ENCODE data around the gene ADGRG6. TPM values are rescaled to one million over a fixed set of nuclear protein-coding genes. Genes with fewer than 3 reads are reported as not detected.

Gene ADGRG6
- total RNA-seq, 2 donors from 2014 or later = 0.74 to 1.5 TPM

GRCh38 chr6:142296975-142297604 lies 4.7 kb upstream of the ADGRG6 start:
- DNase-seq (no peak), ATAC-seq (replicated peaks in 1 of 2) (no peak)
- Mint-ChIP-seq H3K4me1 (ENCODE audit: low read depth) (peaks cover 4% of the 10 kb centered on the region), H3K27ac (no peak overlapping the region), H3K4me3 (no peak overlapping the region), H3K36me3 (ENCODE audit: insufficient read depth in 2 of 2) (peaks cover 0 to 2% of the 10 kb centered on the region in 2 donors), H3K27me3 (ENCODE audit: low read depth) (peaks cover 11% of the 10 kb centered on the region), H3K9me3 (no peaks in the 10 kb centered on the region)

GRCh38 chr6:142297605-142297995 lies 4.2 kb upstream of the ADGRG6 start:
- DNase-seq (no peak), ATAC-seq (replicated peaks in 1 of 2) (no peak)
- H3K36me3 Mint-ChIP-seq (ENCODE audit: insufficient read depth in 2 of 2) = peaks cover 0 to 2% of the 10 kb centered on the region in 2 donors
- no peak overlapping the region for H3K4me3 Mint-ChIP-seq
- peaks cover 6% of the 10 kb centered on the region for H3K4me1 Mint-ChIP-seq (ENCODE audit: low read depth)
- no peaks in the 10 kb centered on the region for H3K9me3 Mint-ChIP-seq
- no peak overlapping the region for H3K27ac Mint-ChIP-seq
- peaks cover 14% of the 10 kb centered on the region for H3K27me3 Mint-ChIP-seq (ENCODE audit: low read depth)

- Mint-ChIP-seq H3K27me3 (ENCODE audit: low read depth) (peaks cover 20% of the 10 kb centered on the region), H3K36me3 (ENCODE audit: insufficient read depth in 2 of 2) (peaks cover 0 to 2% of the 10 kb centered on the region in 2 donors), H3K27ac (no peak overlapping the region), H3K4me3 (no peak overlapping the region), H3K4me1 (ENCODE audit: low read depth) (peaks cover 11% of the 10 kb centered on the region), H3K9me3 (no peaks in the 10 kb centered on the region)
- DNase-seq (no peak), ATAC-seq (replicated peaks in 1 of 2) (peak in 1 of 2 donors; percentile 19)
These were observed 3.6 kb upstream of the ADGRG6 start for GRCh38 chr6:142297996-142298753.

DNA sequence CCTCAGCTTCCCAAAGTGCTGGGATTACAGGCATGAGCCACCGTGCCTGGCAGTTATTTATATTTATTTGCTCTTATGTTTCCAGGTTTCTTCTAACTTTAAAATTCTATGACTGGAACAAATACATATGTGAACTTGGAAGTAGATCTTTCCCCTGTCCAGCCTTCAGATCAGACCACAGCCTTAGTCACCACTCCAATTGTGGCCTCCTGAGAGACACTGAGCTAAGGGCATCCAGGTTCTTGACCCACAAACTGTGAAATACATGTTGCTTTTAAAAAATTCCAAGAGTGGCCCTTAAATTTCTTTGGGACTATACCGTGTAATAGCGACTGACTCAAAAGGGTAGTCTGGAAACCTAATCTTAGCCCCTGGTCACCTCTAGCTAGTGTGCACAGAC lies 1.5 kb upstream of the ADGRG6 start:
- no peak for ATAC-seq (replicated peaks in 1 of 2)
- peaks cover 13% of the 10 kb centered on the region for H3K4me1 Mint-ChIP-seq (ENCODE audit: low read depth)
- no peaks in the 10 kb centered on the region for H3K9me3 Mint-ChIP-seq
- peaks cover 24% of the 10 kb centered on the region for H3K27me3 Mint-ChIP-seq (ENCODE audit: low read depth)
- no peak for DNase-seq
- no peak overlapping the region for H3K4me3 Mint-ChIP-seq
- H3K36me3 Mint-ChIP-seq (ENCODE audit: insufficient read depth in 2 of 2) = peaks cover 0 to 2% of the 10 kb centered on the region in 2 donors
- no peak overlapping the region for H3K27ac Mint-ChIP-seq

- ATAC-seq (replicated peaks in 1 of 2) (no peak), DNase-seq (peak in 1 of 2 donors; percentile 1)
- Mint-ChIP-seq H3K9me3 (no peaks in the 10 kb centered on the region), H3K27ac (no peak overlapping the region), H3K4me3 (peak overlapping the region; percentile 87 to 88), H3K4me1 (ENCODE audit: low read depth) (peaks cover 13% of the 10 kb centered on the region), H3K27me3 (ENCODE audit: low read depth) (peaks cover 24% of the 10 kb centered on the region), H3K36me3 (ENCODE audit: insufficient read depth in 2 of 2) (peaks cover 0 to 2% of the 10 kb centered on the region in 2 donors)
These were observed 803 bp upstream of the ADGRG6 start for GRCh38 chr6:142300758-142301650.

- Mint-ChIP-seq H3K4me3 (peak overlapping the region; percentile 87 to 88), H3K9me3 (no peaks in the 10 kb centered on the region), H3K4me1 (ENCODE audit: low read depth) (peaks cover 13% of the 10 kb centered on the region), H3K27me3 (ENCODE audit: low read depth) (peaks cover 33% of the 10 kb centered on the region), H3K27ac (no peak overlapping the region), H3K36me3 (ENCODE audit: insufficient read depth in 2 of 2) (peaks cover 0 to 2% of the 10 kb centered on the region in 2 donors)
- DNase-seq (no peak), ATAC-seq (replicated peaks in 1 of 2) (no peak)
These were observed 791 bp downstream of the ADGRG6 start for GRCh38 chr6:142302421-142303175.

DNA sequence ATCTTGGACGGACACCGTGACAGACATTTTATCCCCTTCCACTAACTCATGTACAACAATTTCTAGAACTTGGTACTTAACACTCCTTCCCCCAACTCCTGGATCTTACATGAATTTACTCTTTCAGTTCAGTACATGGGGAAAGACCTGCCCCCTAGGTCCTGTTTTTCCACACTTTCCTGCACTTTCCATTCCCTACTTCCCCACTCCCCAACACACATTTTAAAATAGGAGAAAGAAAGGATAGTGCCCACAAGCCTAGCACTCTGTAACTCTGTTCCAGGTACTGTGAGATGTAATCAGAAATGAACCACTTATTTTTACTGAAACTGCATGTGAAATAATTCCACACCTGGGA lies 1.3 kb downstream of the ADGRG6 start:
- DNase-seq (no peak), ATAC-seq (replicated peaks in 1 of 2) (no peak)
- H3K27ac Mint-ChIP-seq = no peak overlapping the region
- H3K36me3 Mint-ChIP-seq (ENCODE audit: insufficient read depth in 2 of 2) = peaks cover 0 to 2% of the 10 kb centered on the region in 2 donors
- H3K27me3 Mint-ChIP-seq (ENCODE audit: low read depth) = peaks cover 33% of the 10 kb centered on the region
- no peak overlapping the region for H3K4me3 Mint-ChIP-seq
- peaks cover 13% of the 10 kb centered on the region for H3K4me1 Mint-ChIP-seq (ENCODE audit: low read depth)
- no peaks in the 10 kb centered on the region for H3K9me3 Mint-ChIP-seq

GRCh38 chr6:142304241-142304640 lies 2.4 kb downstream of the ADGRG6 start:
- H3K4me3 Mint-ChIP-seq = no peak overlapping the region
- H3K36me3 Mint-ChIP-seq (ENCODE audit: insufficient read depth in 2 of 2) = peaks cover 0 to 2% of the 10 kb centered on the region in 2 donors
- DNase-seq (no peak), ATAC-seq (replicated peaks in 1 of 2) (no peak)
- no peak overlapping the region for H3K27ac Mint-ChIP-seq
- peaks cover 33% of the 10 kb centered on the region for H3K27me3 Mint-ChIP-seq (ENCODE audit: low read depth)
- H3K4me1 Mint-ChIP-seq (ENCODE audit: low read depth) = peaks cover 13% of the 10 kb centered on the region
- H3K9me3 Mint-ChIP-seq = no peaks in the 10 kb centered on the region

DNA sequence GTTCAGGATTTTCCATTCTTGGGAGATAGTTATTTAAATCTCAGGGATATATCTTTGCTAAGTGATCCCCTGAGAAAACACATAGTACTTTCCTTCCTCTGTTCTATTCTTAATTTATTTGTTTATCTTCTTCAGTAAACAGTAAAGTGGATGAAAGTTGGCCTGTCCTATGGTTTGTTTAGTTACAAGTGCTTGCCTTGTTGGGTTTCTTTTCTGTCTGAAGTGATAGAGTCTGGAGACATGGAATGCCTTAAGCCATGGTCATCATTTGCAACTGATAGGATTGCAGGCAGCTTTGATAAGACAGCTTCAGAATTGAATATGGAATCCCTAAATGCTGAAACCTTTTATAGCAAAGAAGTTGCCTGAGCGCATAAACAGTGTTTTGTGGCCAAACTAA lies 4.9 kb downstream of the ADGRG6 start:
- no peaks in the 10 kb centered on the region for H3K9me3 Mint-ChIP-seq
- no peak for ATAC-seq (replicated peaks in 1 of 2)
- no peak for DNase-seq
- H3K27ac Mint-ChIP-seq = no peak overlapping the region
- H3K36me3 Mint-ChIP-seq (ENCODE audit: insufficient read depth in 2 of 2) = no peaks in the 10 kb centered on the region
- peaks cover 8% of the 10 kb centered on the region for H3K4me1 Mint-ChIP-seq (ENCODE audit: low read depth)
- H3K27me3 Mint-ChIP-seq (ENCODE audit: low read depth) = peaks cover 22% of the 10 kb centered on the region
- H3K4me3 Mint-ChIP-seq = no peak overlapping the region

GRCh38 chr6:142307963-142308748 lies 6.3 kb downstream of the ADGRG6 start:
- ATAC-seq (replicated peaks in 1 of 2) = peak in 1 of 2 donors; percentile 47
- H3K36me3 Mint-ChIP-seq (ENCODE audit: insufficient read depth in 2 of 2) = no peaks in the 10 kb centered on the region

GRCh38 chr6:142309426-142309825 lies 7.6 kb downstream of the ADGRG6 start:
- Mint-ChIP-seq H3K27me3 (ENCODE audit: low read depth) (peaks cover 9% of the 10 kb centered on the region), H3K9me3 (no peaks in the 10 kb centered on the region), H3K36me3 (ENCODE audit: insufficient read depth in 2 of 2) (no peaks in the 10 kb centered on the region), H3K4me1 (ENCODE audit: low read depth) (no peaks in the 10 kb centered on the region), H3K27ac (no peak overlapping the region), H3K4me3 (no peak overlapping the region)
- ATAC-seq (replicated peaks in 1 of 2) = no peak
- DNase-seq = no peak

More at GRCh38 chr6:142307963-142308748, 6.3 kb downstream of the ADGRG6 start:
- Mint-ChIP-seq H3K4me3 (no peak overlapping the region), H3K27ac (no peak overlapping the region), H3K9me3 (no peaks in the 10 kb centered on the region), H3K4me1 (ENCODE audit: low read depth) (peaks cover 1% of the 10 kb centered on the region), H3K27me3 (ENCODE audit: low read depth) (peaks cover 13% of the 10 kb centered on the region)
- no peak for DNase-seq

DNA sequence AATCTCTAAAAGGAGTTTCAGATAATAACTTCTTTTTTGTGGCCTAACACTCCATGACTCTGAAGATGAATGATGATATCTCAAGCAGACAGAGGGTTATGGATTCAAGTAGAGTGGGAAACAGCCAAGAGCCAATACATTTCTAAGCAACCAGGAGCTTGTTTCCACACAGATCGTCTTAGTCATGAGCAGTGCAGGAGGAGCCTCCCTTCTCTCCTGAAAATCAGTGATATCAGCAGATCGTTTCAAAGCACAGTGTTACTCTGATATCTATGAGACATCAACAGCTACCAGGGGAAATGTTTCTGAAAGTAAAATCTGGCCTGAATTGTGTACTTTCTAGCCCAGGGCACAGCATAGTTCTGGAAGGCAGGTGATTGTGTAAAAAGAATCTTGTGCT lies 11.5 kb downstream of the ADGRG6 start:
- H3K9me3 Mint-ChIP-seq = no peaks in the 10 kb centered on the region
- no peaks in the 10 kb centered on the region for H3K36me3 Mint-ChIP-seq (ENCODE audit: insufficient read depth in 2 of 2)
- H3K4me3 Mint-ChIP-seq = no peak overlapping the region
- H3K27me3 Mint-ChIP-seq (ENCODE audit: low read depth) = no peaks in the 10 kb centered on the region
- H3K4me1 Mint-ChIP-seq (ENCODE audit: low read depth) = no peaks in the 10 kb centered on the region
- ATAC-seq (replicated peaks in 1 of 2) (no peak), DNase-seq (no peak)
- H3K27ac Mint-ChIP-seq = no peak overlapping the region

Data from activated T-cell treated with anti-CD3 and anti-CD28 coated beads, Interleukin-2, amount 50 U/mL, for 72 hours (primary cell).